SK-MEL-5 (cell line): Measurements from ENCODE around the gene MRPS15. TPM values are rescaled to one million over a fixed set of nuclear protein-coding genes. Genes with fewer than 3 reads are reported as not detected.

Experiments used
- DNase-seq: peaks from one replicate; pipeline ENCODE4 v3.0.0-alpha.2; 2016; ENCODE audit warnings: low read depth, low spot score
- in situ Hi-C: cut with HindIII; loops from 2 replicates; pipeline ENCODE4 v1.10.0; 2016; ENCODE audit warnings: low sequenced_read_pairs, high pct_unique_total_duplicates, low pct_unique_long_range_greater_than_20kb
- total RNA-seq: library from RNA; depleted of rRNA; stranded (reverse); fragments of >200 nt; shearing (Covaris generic); gene quantifications from 2 replicates; pipeline ENCODE4 v1.2.3, GENCODE V29; 2014

MRPS15 gene
- total RNA-seq, 1 experiment from 2014 or later, result 99.6 TPM

- DNase-seq, result no peak
- in situ Hi-C loops, result no loop called here
Observed at GRCh38 chr1:36467700-36468455, 3.7 kb upstream of the MRPS15 start.

- in situ Hi-C loops, result no loop called here
- no peak for DNase-seq
Observed at GRCh38 chr1:36467027-36467410, 2.8 kb upstream of the MRPS15 start.

GRCh38 chr1:36466370-36467026 is 2.3 kb upstream of the MRPS15 start:
- in situ Hi-C loops, result no loop called here
- no peak for DNase-seq

- in situ Hi-C loops, result no loop called here
- DNase-seq, result no peak
Observed at GRCh38 chr1:36465731-36466369, 1.7 kb upstream of the MRPS15 start.

GRCh38 chr1:36464605-36465393 is 615 bp upstream of the MRPS15 start:
- in situ Hi-C loops, result no loop called here
- peak; percentile 49 for DNase-seq

GRCh38 chr1:36463463-36463802 is 751 bp downstream of the MRPS15 start:
- in situ Hi-C loops, result no loop called here
- DNase-seq, result no peak

GRCh38 chr1:36458910-36459309 is 5.3 kb downstream of the MRPS15 start:
- DNase-seq, result no peak
- in situ Hi-C loops, result no loop called here

- in situ Hi-C loops, result no loop called here
Observed at GRCh38 chr1:36457691-36458090, 6.5 kb downstream of the MRPS15 start.

GRCh38 chr1:36456391-36456928 is 7.7 kb downstream of the MRPS15 start:
- DNase-seq, result no peak
- in situ Hi-C loops, result no loop called here

More at GRCh38 chr1:36457691-36458090, 6.5 kb downstream of the MRPS15 start:
- DNase-seq, result no peak

- in situ Hi-C loops, result no loop called here
- no peak for DNase-seq
Observed at GRCh38 chr1:36455386-36455785, 8.8 kb downstream of the MRPS15 start.

GRCh38 chr1:36453600-36454388 is 10.4 kb downstream of the MRPS15 start:
- DNase-seq, result no peak
- in situ Hi-C loops, result no loop called here

GRCh38 chr1:36453051-36453450 is 11.1 kb downstream of the MRPS15 start:
- DNase-seq, result no peak
- in situ Hi-C loops, result no loop called here

- no peak for DNase-seq
- in situ Hi-C loops, result no loop called here
Observed at GRCh38 chr1:36450919-36451305, 13.3 kb downstream of the MRPS15 start.

GRCh38 chr1:36450270-36450918 is 13.8 kb downstream of the MRPS15 start, which contains the start of gene OSCP1:
OSCP1 (minus strand) TSS chr1:36450451; CDS start chr1:36450369, 82 bp downstream.
- in situ Hi-C loops, result no loop called here
- DNase-seq, result peak; percentile 94

GRCh38 chr1:36448530-36449056 is 15.6 kb downstream of the MRPS15 start:
- no peak for DNase-seq
- in situ Hi-C loops, result no loop called here

- no peak for DNase-seq
- in situ Hi-C loops, result no loop called here
Observed at GRCh38 chr1:36447450-36447849, 16.7 kb downstream of the MRPS15 start.
